B cell (primary cell): Measurements from ENCODE around the gene EML2.

ENCODE experiments used
- CTCF ChIP-seq: fragments of 200-600 bp; IDR thresholded peaks from one replicate; pipeline ENCODE4 v1.8.0; 2022; ENCODE audit warnings: antibody characterized with exemption, mild to moderate bottlenecking
- EZH2 ChIP-seq: IDR thresholded peaks from 2 replicates; pipeline ENCODE4 v1.6.1; 2012; ENCODE audit warnings: borderline replicate concordance, low read depth, mild to moderate bottlenecking, moderate library complexity, low read length; ENCODE audit not compliant: insufficient read depth, poor library complexity, severe bottlenecking

GRCh38 chr19:45664575-45664974 is 25.4 kb upstream of the EML2 start:
- no peak for TF ChIP-seq CTCF
- TF ChIP-seq EZH2 = no peak
